H1 (cell line): Measurements from ENCODE around the gene BBIP1.

ENCODE experiments used
- BACH1 ChIP-seq: IDR thresholded peaks from 2 replicates; pipeline ENCODE4 v1.6.1; 2012; ENCODE audit warnings: low read length, improper control_type of control experiment
- POLR2AphosphoS5 ChIP-seq: IDR thresholded peaks from 2 replicates; pipeline ENCODE4 v1.6.1; 2011; ENCODE audit warnings: low read depth, low read length
- TBP ChIP-seq: IDR thresholded peaks from 2 replicates; pipeline ENCODE4 v1.6.1; 2011; ENCODE audit warnings: low read depth, low read length, improper control_type of control experiment

GRCh38 chr10:110885932-110886674 is 32.9 kb downstream of the BBIP1 start:
- TF ChIP-seq BACH1: no peak
- TF ChIP-seq POLR2AphosphoS5: no peak
- TF ChIP-seq TBP: no peak
